Spleen (tissue), 11 donors: ENCODE results near the gene ACOXL. TPM values are rescaled to one million over a fixed set of nuclear protein-coding genes. Genes with fewer than 3 reads are reported as not detected.

Source experiments
- DNase-seq: peaks from one replicate; pipeline ENCODE4 v3.0.0-alpha.2; 2020
- H3K27ac ChIP-seq, 8 donors: fragments of 200-600 bp; sonication (generic) in 7 of 8; 1 replicate in 4 of 8; 2 replicates in 4 of 8; pipeline versions ENCODE4 v1.5.0 to v1.8.0; 2016 to 2021; ENCODE audit warnings: inconsistent platforms in 4 of 8, mild to moderate bottlenecking in 4 of 8, moderate library complexity in 1 of 8
- H3K27me3 ChIP-seq, 7 donors: fragments of 200-600 bp; sonication (generic) in 6 of 7; replicated peaks in 1 of 7; 1 replicate in 4 of 7; 2 replicates in 3 of 7; pipeline versions ENCODE4 v1.5.0 to v1.8.0; 2016 to 2021; ENCODE audit warnings: inconsistent platforms in 3 of 7, mild to moderate bottlenecking in 1 of 7
- H3K36me3 ChIP-seq, 6 donors: fragments of 200-600 bp; sonication (generic) in 5 of 6; 1 replicate in 4 of 6; 2 replicates in 2 of 6; pipeline versions ENCODE4 v1.5.0 to v1.8.0; 2016 to 2021; ENCODE audit warnings: inconsistent platforms in 2 of 6
- H3K4me1 ChIP-seq, 6 donors: fragments of 200-600 bp; sonication (generic) in 5 of 6; 1 replicate in 3 of 6; 2 replicates in 3 of 6; pipeline versions ENCODE4 v1.5.0 to v1.8.0; 2016 to 2021; ENCODE audit warnings: inconsistent platforms in 3 of 6
- H3K4me3 ChIP-seq, 8 donors: fragments of 200-600 bp; sonication (generic) in 7 of 8; 1 replicate in 4 of 8; 2 replicates in 4 of 8; pipeline versions ENCODE4 v1.5.0 to v1.8.0; 2016 to 2021; ENCODE audit warnings: inconsistent platforms in 4 of 8, mild to moderate bottlenecking in 4 of 8, moderate library complexity in 2 of 8
- H3K9me3 ChIP-seq, 8 donors: fragments of 200-600 bp; sonication (generic) in 7 of 8; 1 replicate in 4 of 8; 2 replicates in 4 of 8; pipeline versions ENCODE4 v1.5.0 to v1.8.0; 2016 to 2021; ENCODE audit warnings: inconsistent platforms in 4 of 8
- POLR2A ChIP-seq, 3 donors: fragments of 450-650 bp; IDR thresholded peaks; one replicate each; pipeline ENCODE4 v1.5.1; 2017; ENCODE audit warnings: antibody characterized with exemption in 3 of 3, mild to moderate bottlenecking in 1 of 3
- POLR2AphosphoS5 ChIP-seq, 3 donors: sonication (generic); formaldehyde crosslinking; IDR thresholded peaks; one replicate each; pipeline ENCODE4 v1.5.1; 2017; ENCODE audit warnings: antibody characterized with exemption in 3 of 3
- WGBS, 5 donors: extraction: QIAGEN DNeasy Blood & Tissue Kit in 3 of 5; methylation state at CpG; one replicate each; pipeline versions ENCODE4 v1.1.5 to v1.1.7; 2013 to 2018; 5-methylcytosine and 5-hydroxymethylcytosine counted together
- intact Hi-C: fragments of 100-400 bp; cut with DNase I; formaldehyde crosslinking; loops from one replicate; pipeline ENCODE4 v1.15.0; 2023; ENCODE audit warnings: low total_unique reads
- polyA plus RNA-seq, 3 donors: library from polyadenylated mRNA; stranded (reverse); fragments of 200-250 nt; gene quantifications; one replicate each; pipeline ENCODE4 v1.2.1, GENCODE V29; 2013
- total RNA-seq, 7 donors: library from RNA; depleted of rRNA in 3 of 7; stranded (reverse); fragments of >200 nt in 3 of 7; fragmentation: NEBNext Ultra II Directional in 4 of 7; extraction: Animal tissue kit (Norgen Biotek cat#: 25700) in 4 of 7; gene quantifications; one replicate each; pipeline versions ENCODE4 v1.1.0 to v1.2.1, GENCODE V29; 2016 to 2021
- TF ChIP-seq, protein P1 (sequence below), 11 experiments: fragments of 200-600 bp in 7 of 11; fragments of 450-650 bp in 4 of 11; sonication (generic) in 4 of 11; IDR thresholded peaks in 8 of 11; conservative IDR thresholded peaks in 3 of 11; 1 replicate in 7 of 11; 2 replicates in 4 of 11; pipeline versions ENCODE4 v1.4.0 to v1.8.0; 2016 to 2021; ENCODE audit warnings: antibody characterized with exemption in 11 of 11, inconsistent platforms in 4 of 11, mild to moderate bottlenecking in 1 of 11
- donor health status: healthy with polysubstance abuse.
- donor health status: DM: no; HTN: no; CAD: no; lungs with moderate emphysema.
- donor health status: DM: no; HTN: no; CAD: no.
- donor health status: Bipolar disorder and iron deficiency.
- donor health status: healthy.
- donor health status: DM: no; HTN: no; CAD: no.
- donor health status: DM: yes; HTN: yes; CAD: no.

The ACOXL gene
- total and polyA plus RNA-seq, 10 donors = 0.04 to 1.0 (median 0.66) TPM

GRCh38 chr2:110834134-110834827 lies 101.9 kb downstream of the ACOXL start:
- intact Hi-C loops = no loop called here

DNA sequence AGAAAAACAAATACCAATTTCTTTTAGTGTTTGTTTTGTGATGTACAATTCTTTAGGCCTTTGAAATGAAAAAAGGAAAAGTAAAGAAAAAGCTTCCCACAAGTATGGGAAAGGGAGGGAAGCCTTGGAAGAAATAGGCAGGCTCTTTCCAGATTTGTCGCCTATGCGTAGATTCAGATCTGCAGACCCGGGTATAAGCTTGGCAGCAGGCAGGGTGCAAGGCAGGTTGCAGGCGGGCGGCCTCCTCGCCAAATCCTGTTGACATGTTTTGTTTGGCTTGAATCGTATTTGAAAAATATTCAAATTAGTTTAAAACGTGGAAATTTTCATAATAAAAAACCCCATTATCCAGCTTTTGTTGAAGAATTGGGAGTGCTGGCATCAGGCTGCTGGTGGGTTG lies 104.3 kb downstream of the ACOXL start:
- Histone ChIP-seq H3K27me3 (no peaks in the 10 kb centered on the region), H3K36me3 (no peaks in the 10 kb centered on the region), H3K27ac (no peak overlapping the region), H3K4me1 (no peaks in the 10 kb centered on the region), H3K9me3 (no peaks in the 10 kb centered on the region), H3K4me3 (no peak overlapping the region)
- TF ChIP-seq POLR2AphosphoS5 (IDR thresholded peaks at IDR 0.05) (no peak), POLR2A (IDR thresholded peaks at IDR 0.05) (no peak)
- TF ChIP-seq, protein P1, sequence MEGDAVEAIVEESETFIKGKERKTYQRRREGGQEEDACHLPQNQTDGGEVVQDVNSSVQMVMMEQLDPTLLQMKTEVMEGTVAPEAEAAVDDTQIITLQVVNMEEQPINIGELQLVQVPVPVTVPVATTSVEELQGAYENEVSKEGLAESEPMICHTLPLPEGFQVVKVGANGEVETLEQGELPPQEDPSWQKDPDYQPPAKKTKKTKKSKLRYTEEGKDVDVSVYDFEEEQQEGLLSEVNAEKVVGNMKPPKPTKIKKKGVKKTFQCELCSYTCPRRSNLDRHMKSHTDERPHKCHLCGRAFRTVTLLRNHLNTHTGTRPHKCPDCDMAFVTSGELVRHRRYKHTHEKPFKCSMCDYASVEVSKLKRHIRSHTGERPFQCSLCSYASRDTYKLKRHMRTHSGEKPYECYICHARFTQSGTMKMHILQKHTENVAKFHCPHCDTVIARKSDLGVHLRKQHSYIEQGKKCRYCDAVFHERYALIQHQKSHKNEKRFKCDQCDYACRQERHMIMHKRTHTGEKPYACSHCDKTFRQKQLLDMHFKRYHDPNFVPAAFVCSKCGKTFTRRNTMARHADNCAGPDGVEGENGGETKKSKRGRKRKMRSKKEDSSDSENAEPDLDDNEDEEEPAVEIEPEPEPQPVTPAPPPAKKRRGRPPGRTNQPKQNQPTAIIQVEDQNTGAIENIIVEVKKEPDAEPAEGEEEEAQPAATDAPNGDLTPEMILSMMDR (IDR thresholded peaks at IDR 0.05 in 8 of 11, conservative IDR thresholded peaks at IDR 0.05 in 3 of 11) = no peak
- DNase-seq = no peak
- intact Hi-C loops = no loop called here
- WGBS, 5 donors = 92 to 98% (median 94%) methylated on average over 8 of the region's 8 CpGs

More at GRCh38 chr2:110834134-110834827, 101.9 kb downstream of the ACOXL start:
- H3K27ac ChIP-seq = no peak overlapping the region
- H3K4me1 ChIP-seq = no peaks in the 10 kb centered on the region
- 42 to 56% (median 51%) methylated on average over 6 to 7 of the region's 7 CpGs for WGBS, 5 donors
- H3K36me3 ChIP-seq = no peaks in the 10 kb centered on the region
- H3K4me3 ChIP-seq = no peak overlapping the region
- DNase-seq = no peak
- H3K9me3 ChIP-seq = no peaks in the 10 kb centered on the region
- peaks cover 0 to 4% (median 0%) of the 10 kb centered on the region in 7 donors for H3K27me3 ChIP-seq
- TF ChIP-seq POLR2A (IDR thresholded peaks at IDR 0.05) (no peak), POLR2AphosphoS5 (IDR thresholded peaks at IDR 0.05) (no peak)
- TF ChIP-seq, protein P1 (IDR thresholded peaks at IDR 0.05 in 8 of 11, conservative IDR thresholded peaks at IDR 0.05 in 3 of 11) = no peak

DNA sequence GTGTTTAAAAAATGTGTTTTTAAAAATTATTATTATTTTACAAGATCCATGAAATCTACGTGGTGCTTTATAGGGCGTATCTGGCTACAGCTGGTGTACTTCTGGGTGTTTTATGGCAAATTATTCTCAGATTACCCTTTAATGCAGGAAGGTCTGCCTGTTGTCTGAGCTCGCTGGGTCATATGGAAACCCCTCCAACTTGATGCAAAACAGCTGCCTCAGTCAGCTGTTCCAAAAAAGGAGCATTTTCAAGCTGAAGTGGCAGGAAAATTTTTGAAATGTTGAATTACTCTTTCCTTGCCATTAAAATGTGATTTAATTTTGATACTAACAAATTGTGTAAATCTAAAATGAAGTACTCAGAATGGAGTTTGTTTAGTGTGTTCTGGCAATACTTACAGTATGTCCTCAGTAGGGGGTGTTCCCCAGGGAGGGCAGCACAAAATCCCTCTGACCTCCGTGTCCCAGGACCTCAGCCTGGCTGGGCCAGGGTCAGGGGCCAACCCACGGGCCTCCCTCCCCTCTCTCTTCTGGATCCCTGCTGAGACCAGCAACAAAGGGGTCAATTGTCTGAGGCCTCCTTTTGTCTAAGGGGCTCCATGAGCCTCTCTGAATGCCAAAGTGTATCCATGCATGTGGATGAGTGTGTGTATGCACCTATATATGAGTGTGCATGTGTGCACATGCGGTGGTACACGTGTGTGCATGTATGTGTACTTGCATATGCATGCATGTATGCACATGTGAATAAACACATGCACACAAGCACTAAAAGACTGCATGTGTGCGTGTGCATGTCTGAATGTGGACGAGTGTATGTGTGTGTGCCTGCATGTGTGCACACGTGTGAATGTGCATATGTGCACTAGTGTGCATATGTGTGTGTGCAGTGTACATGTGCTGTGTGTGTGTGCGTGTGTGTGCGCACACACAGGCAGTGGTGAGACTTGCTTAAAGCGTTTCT lies 105.4 kb downstream of the ACOXL start:
- Histone ChIP-seq H3K4me1 (no peaks in the 10 kb centered on the region), H3K27ac (no peak overlapping the region), H3K9me3 (no peaks in the 10 kb centered on the region), H3K27me3 (no peaks in the 10 kb centered on the region), H3K4me3 (no peak overlapping the region), H3K36me3 (no peaks in the 10 kb centered on the region)
- no peak for DNase-seq
- intact Hi-C loops = no loop called here
- WGBS, 5 donors = 73 to 85% (median 82%) methylated on average over 13 of the region's 13 CpGs
- no peak for TF ChIP-seq POLR2A (IDR thresholded peaks at IDR 0.05)
- TF ChIP-seq, protein P1 (IDR thresholded peaks at IDR 0.05 in 8 of 11, conservative IDR thresholded peaks at IDR 0.05 in 3 of 11) = no peak
- no peak for TF ChIP-seq POLR2AphosphoS5 (IDR thresholded peaks at IDR 0.05)
